Measurements from ENCODE around the gene RPS6KB2. TPM values are rescaled to one million over a fixed set of nuclear protein-coding genes. Genes with fewer than 3 reads are reported as not detected.
"Not testable (repeated sequence)": the region's sequence is repeated elsewhere in the genome, so short reads cannot be mapped to it uniquely, and the experiment has no call there.

RPS6KB2 gene
- total RNA-seq, 1 experiment from 2014 or later, result 116 TPM

DNA sequence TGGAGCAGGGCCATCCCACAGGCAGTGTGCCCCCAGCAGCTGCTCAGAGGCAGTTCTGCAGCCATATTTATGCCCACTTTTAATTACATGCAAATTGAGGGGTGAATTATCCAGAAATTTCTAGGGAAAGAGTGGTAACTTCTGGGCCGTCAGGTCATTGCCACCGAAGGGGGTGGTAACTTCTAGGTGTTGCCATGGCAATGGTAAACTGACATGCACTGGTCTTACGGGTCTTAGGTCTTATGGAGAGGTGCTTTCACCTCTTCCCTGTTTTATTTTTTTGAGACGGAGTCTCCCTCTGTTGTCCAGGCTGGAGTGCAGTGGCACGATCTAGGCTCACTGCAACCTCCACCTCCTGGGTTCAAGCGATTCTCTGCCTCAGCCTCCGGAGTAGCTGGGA lies 44.6 kb downstream of the RPS6KB2 start:
- Mint-ChIP-seq H3K4me1 (ENCODE audit: low read depth, unreplicated experiment) (peaks cover 7% of the 10 kb centered on the region), H3K36me3 (ENCODE audit: insufficient read depth, unreplicated experiment) (peaks cover 8% of the 10 kb centered on the region), H3K4me3 (ENCODE audit: unreplicated experiment) (no peak overlapping the region), H3K27me3 (ENCODE audit: insufficient read depth, unreplicated experiment) (no peaks in the 10 kb centered on the region), H3K27ac (ENCODE audit: unreplicated experiment) (no peak overlapping the region), H3K9me3 (ENCODE audit: unreplicated experiment) (no peaks in the 10 kb centered on the region)
- intact Hi-C loops (cut with micrococcal nuclease; ENCODE audit: unreplicated experiment), result no loop called here
- Histone ChIP-seq H3K27me3 (replicated peaks; ENCODE audit: control insufficient read depth, insufficient read depth, low read length) (no peaks in the 10 kb centered on the region), H3K36me3 (ENCODE audit: control insufficient read depth, insufficient read depth, low read length) (no peaks in the 10 kb centered on the region), H3K9me3 (no peaks in the 10 kb centered on the region), H3K4me1 (peaks cover 18% of the 10 kb centered on the region), H3K4me3 (ENCODE audit: low read depth, low read length) (no peak overlapping the region)
- no TSS peak for BruUV-seq (replicated peaks)
- ChIA-PET POLR2A (no interaction called here), CTCF (interaction anchor here (0.7 kb wide), 1 partner anchor 52 kb away, joined by 4 read pairs; no protein-coding TSS in a partner anchor)
- TF ChIP-seq, protein P1, sequence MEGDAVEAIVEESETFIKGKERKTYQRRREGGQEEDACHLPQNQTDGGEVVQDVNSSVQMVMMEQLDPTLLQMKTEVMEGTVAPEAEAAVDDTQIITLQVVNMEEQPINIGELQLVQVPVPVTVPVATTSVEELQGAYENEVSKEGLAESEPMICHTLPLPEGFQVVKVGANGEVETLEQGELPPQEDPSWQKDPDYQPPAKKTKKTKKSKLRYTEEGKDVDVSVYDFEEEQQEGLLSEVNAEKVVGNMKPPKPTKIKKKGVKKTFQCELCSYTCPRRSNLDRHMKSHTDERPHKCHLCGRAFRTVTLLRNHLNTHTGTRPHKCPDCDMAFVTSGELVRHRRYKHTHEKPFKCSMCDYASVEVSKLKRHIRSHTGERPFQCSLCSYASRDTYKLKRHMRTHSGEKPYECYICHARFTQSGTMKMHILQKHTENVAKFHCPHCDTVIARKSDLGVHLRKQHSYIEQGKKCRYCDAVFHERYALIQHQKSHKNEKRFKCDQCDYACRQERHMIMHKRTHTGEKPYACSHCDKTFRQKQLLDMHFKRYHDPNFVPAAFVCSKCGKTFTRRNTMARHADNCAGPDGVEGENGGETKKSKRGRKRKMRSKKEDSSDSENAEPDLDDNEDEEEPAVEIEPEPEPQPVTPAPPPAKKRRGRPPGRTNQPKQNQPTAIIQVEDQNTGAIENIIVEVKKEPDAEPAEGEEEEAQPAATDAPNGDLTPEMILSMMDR (IDR thresholded peaks at IDR 0.05; ENCODE audit: insufficient read depth in 1 of 2, low read depth in 1 of 2, low read length in 1 of 2, severe bottlenecking in 1 of 2, unreplicated experiment in 1 of 2), result no peak
- DNase-seq, result no peak

DNA sequence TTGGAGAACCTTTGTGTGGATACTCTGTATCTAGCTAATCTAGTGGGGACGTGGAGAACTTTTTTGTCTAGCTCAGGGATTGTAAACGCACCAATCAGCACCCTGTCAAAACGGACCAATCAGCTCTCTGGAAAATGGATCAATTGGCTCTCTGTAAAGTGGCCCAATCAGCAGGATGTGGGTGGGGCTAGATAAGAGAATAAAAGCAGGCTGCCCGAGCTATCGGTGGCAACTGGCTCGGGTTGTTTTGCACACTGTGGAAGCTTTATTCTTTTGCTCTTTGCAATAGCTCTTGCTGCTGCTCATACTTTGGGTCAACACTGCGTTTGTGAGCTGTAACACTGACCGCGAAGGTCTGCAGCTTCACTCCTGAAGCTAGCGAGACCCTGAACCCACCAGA lies 48.4 kb downstream of the RPS6KB2 start:
- DNase-seq; H3K9me3 Mint-ChIP-seq (ENCODE audit: unreplicated experiment); H3K36me3 ChIP-seq (ENCODE audit: control insufficient read depth, insufficient read depth, low read length); H3K27me3 ChIP-seq (replicated peaks; ENCODE audit: control insufficient read depth, insufficient read depth, low read length); H3K4me3 ChIP-seq (ENCODE audit: low read depth, low read length); H3K36me3 Mint-ChIP-seq (ENCODE audit: insufficient read depth, unreplicated experiment); H3K27me3 Mint-ChIP-seq (ENCODE audit: insufficient read depth, unreplicated experiment); H3K4me3 Mint-ChIP-seq (ENCODE audit: unreplicated experiment); H3K9me3 ChIP-seq; H3K4me1 ChIP-seq; H3K4me1 Mint-ChIP-seq (ENCODE audit: low read depth, unreplicated experiment); POLR2A ChIA-PET; BruUV-seq (replicated peaks); intact Hi-C loops (cut with micrococcal nuclease; ENCODE audit: unreplicated experiment): not testable (repeated sequence)
- CTCF ChIA-PET, result interaction anchor here (0.6 to 1.9 kb wide), 2 partner anchors 75 to 621 kb away, joined by 3 to 5 read pairs; partner anchors contain the start of gene PPP1CA
- peak overlapping the region; percentile 17 for H3K27ac Mint-ChIP-seq (ENCODE audit: unreplicated experiment)

DNA sequence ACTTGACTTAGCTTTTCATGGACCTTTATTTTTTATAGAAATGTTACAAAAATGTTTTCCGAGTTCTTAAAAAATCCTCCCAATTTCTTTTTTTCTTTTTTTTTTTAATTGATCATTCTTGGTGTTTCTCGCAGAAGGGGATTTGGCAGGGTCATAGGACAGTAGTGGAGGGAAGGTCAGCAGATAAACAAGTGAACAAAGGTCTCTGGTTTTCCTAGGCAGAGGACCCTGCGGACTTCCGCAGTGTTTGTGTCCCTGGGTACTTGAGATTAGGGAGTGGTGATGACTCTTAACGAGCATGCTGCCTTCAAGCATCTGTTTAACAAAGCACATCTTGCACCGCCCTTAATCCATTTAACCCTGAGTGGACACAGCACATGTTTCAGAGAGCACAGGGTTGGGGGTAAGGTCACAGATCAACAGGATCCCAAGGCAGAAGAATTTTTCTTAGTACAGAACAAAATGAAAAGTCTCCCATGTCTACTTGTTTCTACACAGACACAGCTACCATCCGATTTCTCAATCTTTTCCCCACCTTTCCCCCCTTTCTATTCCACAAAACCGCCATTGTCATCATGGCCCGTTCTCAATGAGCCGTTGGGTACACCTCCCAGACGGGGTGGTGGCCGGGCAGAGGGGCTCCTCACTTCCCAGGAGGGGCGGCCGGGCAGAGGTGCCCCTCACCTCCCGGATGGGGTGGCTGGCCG lies 49.2 kb downstream of the RPS6KB2 start:
- H3K27ac Mint-ChIP-seq (ENCODE audit: unreplicated experiment), result peak overlapping the region; percentile 17
- H3K27me3 ChIP-seq (replicated peaks; ENCODE audit: control insufficient read depth, insufficient read depth, low read length); H3K27me3 Mint-ChIP-seq (ENCODE audit: insufficient read depth, unreplicated experiment); H3K36me3 ChIP-seq (ENCODE audit: control insufficient read depth, insufficient read depth, low read length); H3K4me3 Mint-ChIP-seq (ENCODE audit: unreplicated experiment); intact Hi-C loops (cut with micrococcal nuclease; ENCODE audit: unreplicated experiment); H3K4me1 Mint-ChIP-seq (ENCODE audit: low read depth, unreplicated experiment); H3K9me3 Mint-ChIP-seq (ENCODE audit: unreplicated experiment); DNase-seq; BruUV-seq (replicated peaks); H3K4me1 ChIP-seq; H3K4me3 ChIP-seq (ENCODE audit: low read depth, low read length); H3K36me3 Mint-ChIP-seq (ENCODE audit: insufficient read depth, unreplicated experiment); H3K9me3 ChIP-seq: not testable (repeated sequence)
- POLR2A ChIA-PET, result interaction anchor here (0.7 kb wide), 1 partner anchor 18 kb away, joined by 3 read pairs; no protein-coding TSS in a partner anchor
- CTCF ChIA-PET, result interaction anchor here (0.6 to 1.9 kb wide), 2 partner anchors 76 to 621 kb away, joined by 3 to 5 read pairs; partner anchors contain the start of gene PPP1CA

DNA sequence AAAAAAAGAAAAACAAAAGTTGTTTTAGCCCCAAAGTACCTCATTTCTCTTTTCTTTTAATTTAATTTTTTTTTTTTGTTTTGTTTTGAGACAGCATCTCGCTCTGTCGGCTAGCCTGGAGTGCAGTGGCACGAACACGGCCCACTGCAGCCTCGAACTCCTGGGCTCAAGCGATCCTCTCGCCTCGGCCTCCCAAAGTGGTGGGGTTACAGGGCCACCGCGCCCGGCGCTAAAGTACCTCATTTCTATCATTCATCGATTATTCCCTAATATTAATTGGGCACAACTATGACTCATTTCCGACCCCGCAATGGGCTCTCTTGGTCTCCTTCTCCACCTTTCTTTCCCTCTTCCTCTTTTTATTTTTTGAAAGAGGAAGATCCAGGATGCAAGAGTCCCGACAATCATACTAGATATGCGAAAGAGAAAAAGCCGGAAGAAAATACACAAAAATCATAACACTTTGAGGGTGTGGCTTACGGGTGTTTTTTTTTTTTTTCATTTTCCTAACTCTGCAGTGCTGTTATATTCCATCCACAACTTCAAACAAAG lies 54.1 kb downstream of the RPS6KB2 start:
- H3K27me3 ChIP-seq (replicated peaks; ENCODE audit: control insufficient read depth, insufficient read depth, low read length), result no peaks in the 10 kb centered on the region
- ChIA-PET POLR2A (interaction anchor here (0.6 to 1.8 kb wide), 12 partner anchors 8 to 148 kb away, joined by 3 to 16 read pairs (median 5); partner anchors contain the start of genes GSTP1, NUDT8, PPP1CA and RAD9A), CTCF (interaction anchor here (0.6 to 2.1 kb wide), 6 partner anchors 14 to 131 kb away, joined by 3 to 14 read pairs (median 3); partner anchors contain the start of genes CLCF1, PPP1CA, RAD9A and TMEM134)
- H3K9me3 ChIP-seq, result no peaks in the 10 kb centered on the region
- Mint-ChIP-seq H3K9me3 (ENCODE audit: unreplicated experiment) (no peaks in the 10 kb centered on the region), H3K4me1 (ENCODE audit: low read depth, unreplicated experiment) (peaks cover 24% of the 10 kb centered on the region), H3K36me3 (ENCODE audit: insufficient read depth, unreplicated experiment) (peaks cover 38% of the 10 kb centered on the region), H3K4me3 (ENCODE audit: unreplicated experiment) (peak overlapping the region; percentile 99), H3K27ac (ENCODE audit: unreplicated experiment) (peak overlapping the region; percentile 99), H3K27me3 (ENCODE audit: insufficient read depth, unreplicated experiment) (no peaks in the 10 kb centered on the region)
- TSS peak; percentile 92 for BruUV-seq (replicated peaks)
- peak overlapping the region; percentile 48 for H3K4me3 ChIP-seq (ENCODE audit: low read depth, low read length)
- peaks cover 2% of the 10 kb centered on the region; the same call in 1 of the 2 replicates for H3K36me3 ChIP-seq (ENCODE audit: control insufficient read depth, insufficient read depth, low read length)
- TF ChIP-seq, protein P1 (IDR thresholded peaks at IDR 0.05; ENCODE audit: insufficient read depth in 1 of 2, low read depth in 1 of 2, low read length in 1 of 2, severe bottlenecking in 1 of 2, unreplicated experiment in 1 of 2), result no peak
- peaks cover 4% of the 10 kb centered on the region; the same call in 1 of the 2 replicates for H3K4me1 ChIP-seq
- intact Hi-C loops (cut with micrococcal nuclease; ENCODE audit: unreplicated experiment), result loop anchor here (5.0 kb wide), 1 partner anchor 80 kb away; the partner anchor contains the start of genes PPP1CA and TBC1D10C
- DNase-seq, result no peak
